Measurements from ENCODE around the gene ISM2. TPM values are rescaled to one million over a fixed set of nuclear protein-coding genes. Genes with fewer than 3 reads are reported as not detected.

Gene ISM2
- total and polyA plus RNA-seq, 10 of the 15 experiments (the other 5 are each of a cell fraction or from before 2014, with no cell fraction given), result 0.03 TPM; not detected in 9

GRCh38 chr14:77457522-77458248 lies 40.9 kb downstream of the ISM2 start, which contains the start of the genes AHSA1 and VIPAS39:
TSS of gene AHSA1 (plus strand) at chr14:77458093. CDS start at chr14:77458190, 97 bp downstream.
TSS of gene VIPAS39 (minus strand) at chr14:77457601. CDS start at chr14:77454102, 3,499 bp downstream.
- peaks cover 13% of the 10 kb centered on the region for H3K4me1 ChIP-seq (ENCODE audit: control insufficient read depth, insufficient read depth, low read length)
- H4K20me1 ChIP-seq (ENCODE audit: control insufficient read depth, insufficient read depth), result peaks cover 4% of the 10 kb centered on the region; the same call in 1 of the 2 replicates
- H3K9me3 ChIP-seq (replicated peaks; ENCODE audit: control insufficient read depth, insufficient read depth, low read length), result no peaks in the 10 kb centered on the region
- peak within 1 kb of the TSS; percentile 99 for H2AFZ ChIP-seq (ENCODE audit: control insufficient read depth, low read depth, low read length)
- FAIRE-seq, result peak; percentile 97
- no peaks in the 10 kb centered on the region for H3K27me3 ChIP-seq (replicated peaks in 1 of 2; ENCODE audit: control insufficient read depth in 2 of 2, insufficient read depth in 2 of 2, low read length in 1 of 2)
- no TSS peak for BruUV-seq (replicated peaks)
- H3K9ac ChIP-seq (ENCODE audit: control insufficient read depth, insufficient read depth, low read length), result peak within 1 kb of the TSS; percentile 88
- H3K4me2 ChIP-seq (ENCODE audit: control insufficient read depth, insufficient read depth), result peak within 1 kb of the TSS; percentile 76
- ATAC-seq, result peak; percentile 95
- ChIA-PET CTCF (interaction anchor here (0.6 to 4.6 kb wide), 12 partner anchors 11 to 439 kb away, joined by 3 to 140 read pairs (median 8); partner anchors contain the start of genes ALKBH1, SAMD15, SLIRP and SNW1), RAD21 (ENCODE audit: unreplicated experiment) (interaction anchor here (0.6 to 3.2 kb wide), 13 partner anchors 21 to 251 kb away, joined by 3 to 13 read pairs (median 5); partner anchors contain the start of genes GSTZ1, POMT2, SAMD15 and TMED8), SMC1A (ENCODE audit: uncharacterized antibody, unreplicated experiment) (interaction anchor here (1.2 to 2.8 kb wide), 9 partner anchors 11 to 142 kb away, joined by 3 to 91 read pairs (median 7); no protein-coding TSS in a partner anchor), POLR2A (interaction anchor here (0.6 to 1.6 kb wide), 6 partner anchors 10 to 447 kb away, joined by 3 to 6 read pairs (median 4); partner anchors contain the start of genes GSTZ1, POMT2, SAMD15 and TMED8)
- peak within 1 kb of the TSS; percentile 88 for H3K4me3 ChIP-seq
- in situ Hi-C loops (cut with MboI) (no loop called here), intact Hi-C loops (cut with micrococcal nuclease; ENCODE audit: unreplicated experiment) (loop anchor here (1.0 to 5.0 kb wide), 6 partner anchors 81 to 305 kb away; partner anchors contain the start of genes ALKBH1, GSTZ1, POMT2 and SAMD15)
- DNase-seq (ENCODE audit: low read depth, low spot score), result peak; percentile 99
- peaks cover 53% of the 10 kb centered on the region for H3K79me2 ChIP-seq (ENCODE audit: control insufficient read depth, insufficient read depth, low read length)
- WGBS (ENCODE audit: insufficient coverage, insufficient replicate concordance, low lambda C conversion rate, missing lambda C conversion rate), result under 1% methylated on average over 50 of the region's 50 CpGs
- peaks cover 8 to 18% of the 10 kb centered on the region in 2 experiments for H3K36me3 ChIP-seq (ENCODE audit: control insufficient read depth in 2 of 2, insufficient read depth in 2 of 2, low read length in 1 of 2)
- peak within 1 kb of the TSS; percentile 97 for H3K27ac ChIP-seq (ENCODE audit: control insufficient read depth, insufficient read depth)
- TF ChIP-seq IKZF2 (IDR thresholded peaks at IDR 0.05) (no peak; a peak in 1 of 4 replicates), CEBPZ (IDR thresholded peaks at IDR 0.05; ENCODE audit: low read depth, low read length) (no peak), BHLHE40 (IDR thresholded peaks at IDR 0.05; ENCODE audit: borderline replicate concordance in 1 of 2, low read depth in 2 of 2, low read length in 1 of 2) (peak; percentile 20 to 21; a peak in 2 of 4 replicates), ZSCAN29 (IDR thresholded peaks at IDR 0.05) (no peak), GATAD2B (conservative IDR thresholded peaks at IDR 0.05; ENCODE audit: low read depth) (no peak), NRF1 (conservative IDR thresholded peaks at IDR 0.05; ENCODE audit: low read depth, low read length) (no peak), SRF (IDR thresholded peaks at IDR 0.05; ENCODE audit: low read depth in 2 of 2, low read length in 2 of 2) (0 out of 4 replicates have a peak, but pooled peaks of 1 of the 2 experiments have one; percentile 38), RELA (IDR thresholded peaks at IDR 0.05; ENCODE audit: borderline replicate concordance, partially characterized antibody) (peak; percentile 80), ZNF687 (IDR thresholded peaks at IDR 0.05) (no peak), ETV6 (conservative IDR thresholded peaks at IDR 0.05 in 1 of 2, IDR thresholded peaks at IDR 0.05 in 1 of 2; ENCODE audit: borderline replicate concordance in 1 of 2, low read depth in 1 of 2) (no peak)
